HG02840 (cell line): ENCODE measurements around the gene CEP135.
"Not testable (repeated sequence)": the region's sequence is repeated elsewhere in the genome, so short reads cannot be mapped to it uniquely, and the experiment has no call there.

ENCODE experiments used
- ATAC-seq: cut with Tn5 transposase; IDR thresholded peaks from one replicate; pipeline ENCODE4 v1.9.1; 2021; ENCODE audit warnings: mild to moderate bottlenecking, moderate library complexity, moderate number of reproducible peaks; ENCODE audit not compliant: unreplicated experiment, low FRiP score

CEP135 gene

DNA sequence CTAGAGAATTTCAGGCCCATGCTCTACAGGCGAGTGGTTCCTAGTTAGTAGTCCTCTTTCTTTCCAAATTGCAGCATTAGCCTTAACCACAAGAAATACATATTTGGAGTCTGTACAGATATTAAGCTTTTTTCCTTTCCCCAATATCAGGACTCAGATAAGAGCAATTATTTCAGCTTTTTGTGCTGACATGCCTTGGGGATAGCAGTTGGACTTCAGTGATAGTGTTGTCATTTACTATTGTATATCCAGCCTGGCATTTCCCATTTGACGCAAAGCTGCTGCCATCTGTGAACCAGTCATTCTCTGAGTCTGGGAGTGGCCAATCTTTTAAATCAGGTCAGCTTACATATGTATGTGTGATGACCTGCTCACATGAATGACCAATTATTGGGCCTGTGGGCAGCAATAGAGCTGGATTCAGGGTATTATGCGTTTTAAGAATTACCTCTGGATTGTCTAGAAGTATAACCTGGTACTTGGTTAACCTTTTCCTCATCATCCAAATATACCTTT, 6.8 kb upstream of the CEP135 start:
- no peak for ATAC-seq

DNA sequence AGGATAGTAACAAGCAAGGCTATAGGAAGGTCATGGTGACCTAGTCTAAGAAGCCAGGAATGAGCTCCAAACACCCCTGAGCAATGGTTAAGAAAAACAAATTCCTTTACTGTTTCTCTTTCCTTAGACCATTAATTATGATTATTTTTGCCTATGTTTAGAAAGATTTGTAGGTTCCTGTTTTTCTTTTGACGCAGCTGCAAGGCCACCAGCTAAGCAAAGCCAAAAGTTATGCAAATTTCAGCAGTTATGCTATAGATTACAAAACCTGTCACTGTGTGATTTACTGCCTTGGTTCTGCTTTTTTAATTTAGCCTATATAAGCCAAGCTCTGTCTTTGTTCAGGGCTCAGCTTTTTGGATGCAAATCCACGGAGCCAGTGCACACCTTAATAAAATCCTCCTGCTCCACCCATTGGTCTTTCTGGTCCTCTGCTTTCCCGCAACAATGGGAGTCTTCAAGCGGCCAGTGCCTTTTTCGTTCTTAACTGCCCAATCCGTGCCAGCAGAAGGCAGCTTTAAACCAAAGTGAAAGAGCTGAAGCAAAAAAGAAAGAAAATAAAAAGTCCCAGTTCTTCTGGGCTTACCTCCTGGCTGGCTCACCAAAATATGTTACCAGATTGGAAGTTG, 1.4 kb upstream of the CEP135 start:
- peak; percentile 31 for ATAC-seq

DNA sequence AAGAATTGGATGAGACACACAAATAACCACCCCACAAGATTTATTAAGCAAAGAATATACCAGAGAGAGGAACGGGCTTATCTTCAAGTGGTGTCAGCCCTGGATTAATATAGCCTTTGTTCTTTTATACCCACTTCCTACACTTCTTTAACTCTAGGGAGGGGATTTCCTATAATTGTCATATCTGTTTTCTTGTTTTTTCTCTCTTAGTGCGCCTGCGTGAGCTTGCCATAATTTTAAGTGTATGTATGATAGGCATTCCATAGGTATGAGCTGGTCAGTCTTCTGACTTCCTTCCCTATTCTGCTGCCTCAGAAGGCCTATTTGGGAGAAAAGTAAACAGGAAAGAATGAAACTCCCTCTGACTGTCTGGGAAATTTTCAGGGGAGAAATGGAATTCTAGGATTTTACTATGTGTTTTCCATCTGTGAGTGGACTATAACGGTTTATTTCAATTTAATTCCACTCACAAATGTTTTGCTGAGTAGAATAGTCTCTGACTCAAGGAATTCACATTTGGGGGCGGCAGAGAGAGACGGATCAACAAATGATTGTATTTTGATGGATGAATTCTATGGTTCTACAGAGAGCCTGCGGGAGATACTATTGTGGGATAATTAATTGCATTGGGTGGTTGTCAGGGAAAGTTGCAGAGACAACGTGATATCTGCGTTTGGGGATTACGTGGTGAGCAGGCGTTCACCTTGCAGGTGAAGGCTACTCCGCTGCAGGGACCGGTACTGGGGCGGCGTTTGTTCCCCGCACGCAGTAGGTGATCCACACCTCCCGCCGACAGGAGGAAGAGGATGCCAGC, 626 bp upstream of the CEP135 start:
- ATAC-seq = peak; percentile 3

DNA sequence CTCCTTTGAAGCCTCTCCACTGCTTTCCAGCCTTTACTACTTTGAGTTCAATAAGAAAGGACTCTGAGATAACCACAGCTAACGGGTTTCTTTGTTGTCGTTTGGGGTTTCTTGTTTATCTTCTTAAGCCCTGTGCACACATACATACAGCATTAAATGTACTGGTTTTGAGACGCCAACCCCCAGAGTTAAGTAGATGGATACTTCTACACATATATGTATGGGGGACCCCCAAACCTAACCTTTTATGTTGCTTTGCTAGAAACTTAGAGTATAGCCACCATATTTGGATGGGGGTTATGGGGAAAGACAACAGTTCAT, 697 bp downstream of the CEP135 start:
- no peak for ATAC-seq

DNA sequence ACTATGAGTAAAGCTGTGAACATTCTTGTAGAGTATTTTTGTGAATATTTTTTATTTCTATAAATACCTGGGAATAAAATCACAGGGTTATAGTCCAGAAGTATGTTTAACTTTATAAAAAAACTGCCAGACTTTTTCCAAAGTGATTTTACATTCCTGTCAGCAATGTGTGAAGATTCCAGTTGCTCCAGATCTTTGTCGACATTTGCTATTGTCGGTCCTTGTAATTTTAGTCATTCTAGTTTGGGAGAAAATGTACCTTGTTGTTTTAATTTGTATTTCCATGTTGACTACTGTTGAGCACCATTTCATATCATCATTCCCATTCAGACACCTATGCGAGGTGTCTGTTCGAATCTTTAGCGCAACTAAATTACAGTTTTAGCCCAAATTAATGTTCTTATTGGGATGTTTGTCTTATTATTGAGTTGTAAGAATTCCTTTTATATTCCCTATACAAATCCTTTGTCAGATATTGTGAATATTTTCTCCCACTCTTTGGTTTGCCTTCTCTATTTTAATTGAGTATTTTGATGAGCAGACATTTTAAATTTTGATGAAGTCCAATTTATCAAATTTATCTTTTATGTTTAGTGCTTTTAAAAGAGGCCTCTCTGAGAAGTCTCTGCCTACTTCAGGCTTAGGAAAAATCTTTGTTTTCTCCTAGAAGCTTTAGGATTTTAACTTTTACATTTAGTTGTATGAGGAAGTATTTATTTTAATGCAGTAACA, 2.6 kb downstream of the CEP135 start:
- ATAC-seq = no peak

DNA sequence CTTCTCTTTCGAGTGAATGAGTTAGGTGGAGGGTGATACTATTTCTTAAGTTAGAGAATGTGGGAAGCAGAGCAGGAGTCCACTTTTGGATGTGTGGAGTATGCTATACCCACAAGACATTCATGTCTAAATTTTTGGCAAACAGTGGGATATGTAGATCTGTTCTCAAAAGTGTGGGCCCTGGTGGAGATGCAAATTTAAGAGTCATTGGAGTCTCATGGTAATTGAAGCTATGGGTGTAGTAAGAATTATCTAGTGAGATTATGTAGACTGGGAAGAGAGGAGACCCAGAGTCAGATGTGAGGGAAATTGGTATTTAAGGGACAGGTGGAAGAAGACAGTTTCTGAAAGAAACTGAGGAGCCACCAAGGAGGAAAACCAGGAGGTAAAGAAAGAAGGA, 7.0 kb downstream of the CEP135 start:
- ATAC-seq = no peak

DNA sequence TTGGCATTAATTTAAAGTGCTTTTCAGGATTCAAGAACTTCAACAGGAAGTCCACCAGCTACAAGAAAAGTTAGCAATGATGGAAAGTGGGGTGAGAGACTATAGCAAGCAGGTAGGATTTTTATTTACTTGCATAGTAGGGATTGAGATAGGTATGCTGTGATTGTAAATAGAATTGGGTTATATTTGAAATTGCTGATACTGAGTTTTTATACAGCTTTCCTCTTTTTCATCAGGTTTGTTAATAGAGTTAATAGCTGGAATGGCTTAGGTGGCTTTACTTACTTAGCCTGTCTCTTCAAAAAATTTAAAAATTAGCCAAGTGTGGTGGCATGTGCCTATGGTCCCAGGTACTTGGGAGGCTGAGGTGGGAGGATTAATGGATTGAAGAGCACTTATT, 10.9 kb downstream of the CEP135 start:
- no peak for ATAC-seq

DNA sequence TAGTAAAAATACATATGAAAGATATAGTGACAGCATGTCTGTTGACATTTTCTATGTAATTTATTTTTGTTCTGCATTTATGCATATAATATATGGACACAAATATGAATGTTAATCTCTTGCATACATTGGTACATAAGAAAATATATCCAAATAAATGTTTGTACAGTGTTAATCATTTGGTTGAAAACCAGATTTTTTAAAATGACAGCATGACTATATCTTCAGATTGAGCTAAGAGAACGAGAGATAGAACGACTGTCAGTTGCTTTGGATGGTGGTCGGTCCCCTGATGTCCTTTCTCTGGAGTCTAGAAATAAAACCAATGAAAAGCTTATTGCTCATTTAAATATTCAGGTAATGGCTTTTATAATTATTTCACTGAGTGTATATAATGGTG, 15.3 kb downstream of the CEP135 start:
- no peak for ATAC-seq

DNA sequence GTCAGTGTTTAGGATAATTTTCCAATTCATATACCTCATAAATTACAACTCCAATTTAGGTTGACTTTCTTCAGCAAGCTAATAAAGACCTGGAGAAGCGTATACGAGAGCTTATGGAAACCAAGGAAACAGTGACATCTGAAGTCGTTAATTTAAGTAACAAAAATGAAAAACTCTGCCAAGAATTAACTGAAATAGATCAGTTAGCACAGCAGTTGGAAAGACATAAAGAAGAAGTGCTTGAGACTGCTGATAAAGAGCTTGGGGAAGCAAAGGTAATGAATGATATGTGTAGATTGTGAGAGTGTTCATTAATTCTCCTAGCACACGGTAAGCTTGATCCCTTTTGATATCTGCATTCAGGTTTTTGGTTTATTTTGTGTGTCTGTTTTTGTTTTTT, 16.8 kb downstream of the CEP135 start:
- ATAC-seq = no peak

DNA sequence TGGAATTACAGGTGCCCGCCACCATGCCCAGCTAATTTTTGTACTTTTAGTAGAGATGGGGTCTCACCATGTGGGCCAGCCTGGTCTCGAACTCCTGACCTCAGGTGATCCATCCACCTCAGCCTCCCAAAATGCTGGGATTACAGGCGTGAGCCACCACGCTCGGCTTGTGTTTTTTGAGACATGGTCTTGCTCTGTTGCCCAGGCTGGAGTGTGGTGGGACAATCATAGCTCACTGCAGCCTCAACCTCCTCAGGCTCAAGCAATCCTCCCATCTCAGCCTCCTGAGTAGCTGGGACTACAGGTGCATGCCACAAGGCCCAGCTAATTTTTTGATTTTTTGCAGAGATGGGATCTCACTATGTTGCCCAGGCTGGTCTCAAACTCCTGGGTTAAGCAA, 17.6 kb downstream of the CEP135 start:
- ATAC-seq = not testable (repeated sequence)

DNA sequence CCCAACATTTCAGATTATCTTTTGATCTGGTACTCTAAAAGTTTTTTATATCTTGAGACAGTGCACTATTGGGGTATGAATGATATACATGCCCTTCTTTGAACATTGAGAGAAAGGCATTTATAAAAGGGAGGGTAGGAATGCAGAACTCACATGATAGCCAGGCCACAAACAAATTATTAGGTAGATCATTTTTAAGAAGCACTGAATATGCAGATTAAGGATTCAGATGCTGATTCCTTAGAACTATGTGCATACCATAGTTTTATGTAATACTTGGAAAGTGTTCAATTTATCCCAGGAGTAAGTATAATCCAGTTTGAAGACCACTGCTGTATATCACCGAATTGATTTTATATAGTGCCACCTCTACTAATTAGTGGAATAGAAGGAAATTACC, 18.6 kb downstream of the CEP135 start:
- no peak for ATAC-seq

DNA sequence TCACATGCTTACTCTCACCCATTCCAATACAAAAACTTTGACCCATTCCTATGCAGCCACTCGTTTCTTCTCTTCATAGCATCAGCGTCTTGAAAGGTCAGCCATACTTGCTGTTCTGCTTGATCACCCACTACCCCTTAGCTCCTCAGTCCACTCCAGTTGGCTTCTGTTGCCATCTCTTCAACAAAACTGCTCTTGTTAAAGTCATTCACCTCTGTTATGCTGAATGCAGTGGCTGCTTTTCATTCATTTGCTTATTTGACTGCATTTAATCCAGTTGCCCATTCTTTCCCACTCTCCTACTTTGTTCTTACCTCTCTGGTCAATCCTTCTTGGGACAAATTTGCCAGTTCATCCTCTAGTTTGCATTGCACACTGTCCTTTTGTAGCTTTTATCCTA, 24.9 kb downstream of the CEP135 start:
- no peak for ATAC-seq

DNA sequence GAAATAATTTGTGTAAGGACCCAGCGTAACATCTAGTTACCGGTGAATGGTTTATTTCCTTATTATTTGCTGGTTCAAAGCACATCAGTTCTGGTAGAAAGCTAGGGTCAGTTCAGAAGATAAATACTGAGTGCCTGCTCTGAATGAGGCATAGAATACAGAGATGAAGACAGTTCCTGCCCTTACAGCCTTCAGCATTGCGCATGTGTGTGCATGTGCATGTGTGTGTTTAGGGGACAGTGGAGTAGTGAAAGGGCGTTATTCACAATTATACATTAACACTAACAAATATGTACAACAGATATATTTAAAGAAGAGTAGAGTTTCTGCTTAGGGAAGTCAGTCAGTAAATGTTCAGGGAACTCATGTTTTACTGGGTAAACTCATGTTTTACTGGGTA, 29.1 kb downstream of the CEP135 start:
- ATAC-seq = no peak

DNA sequence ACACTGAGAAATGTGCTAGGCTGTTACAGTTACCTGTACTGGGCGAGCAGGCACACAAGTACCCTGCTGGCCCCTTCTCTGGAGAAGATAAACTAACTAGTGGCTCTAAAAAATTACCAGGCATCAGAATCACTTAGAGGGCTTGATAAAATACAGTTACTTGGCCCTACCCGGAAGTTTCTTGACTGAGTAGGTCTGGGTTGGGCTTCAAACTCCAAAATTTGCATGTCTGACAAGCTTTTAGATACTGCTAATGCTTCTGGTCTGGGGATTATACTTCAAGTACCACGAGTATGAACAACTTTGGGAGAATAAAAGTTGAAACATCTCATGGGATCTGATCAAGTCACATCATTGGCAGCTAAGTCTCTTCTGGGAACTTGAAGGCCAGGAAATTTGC, 30.8 kb downstream of the CEP135 start:
- ATAC-seq = no peak

DNA sequence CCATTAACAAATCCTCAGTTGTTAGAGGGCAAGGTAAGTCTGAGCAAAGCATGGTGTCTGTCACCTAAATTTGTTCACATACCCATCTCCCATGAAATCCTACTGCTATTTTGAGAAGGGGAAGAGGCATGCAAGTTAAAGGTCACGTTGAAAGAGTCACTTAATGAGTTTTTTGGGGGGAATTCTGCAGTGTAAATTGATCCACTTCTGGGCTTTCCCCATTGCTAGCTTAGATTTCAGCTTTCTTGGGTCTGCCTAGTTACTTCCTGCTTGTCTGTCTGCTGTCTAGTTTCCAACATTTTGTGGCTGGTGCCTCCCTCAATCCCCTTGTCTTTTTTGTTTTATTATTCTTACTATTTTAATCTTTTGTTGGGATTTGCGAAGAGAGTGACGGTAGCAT, 32.0 kb downstream of the CEP135 start:
- ATAC-seq = peak; percentile 46

DNA sequence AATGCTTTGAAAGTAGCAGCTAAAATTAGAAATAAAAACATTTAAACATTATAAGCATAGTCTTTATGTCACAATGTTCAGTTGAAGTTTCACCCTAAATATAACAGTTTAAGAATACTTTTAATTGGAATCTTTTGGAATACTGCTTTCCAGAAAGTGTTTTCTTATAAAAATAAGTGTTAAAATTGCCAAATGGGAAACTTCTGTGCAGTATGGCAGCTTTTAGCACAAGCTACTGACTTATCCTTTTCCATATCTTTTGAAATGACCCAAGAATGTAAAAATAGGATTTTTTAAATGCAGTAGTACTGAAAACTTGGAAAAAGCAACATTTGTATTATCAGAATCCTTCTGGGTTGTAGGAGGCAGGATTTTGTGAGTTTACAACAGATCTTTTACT, 34.2 kb downstream of the CEP135 start:
- ATAC-seq = no peak

DNA sequence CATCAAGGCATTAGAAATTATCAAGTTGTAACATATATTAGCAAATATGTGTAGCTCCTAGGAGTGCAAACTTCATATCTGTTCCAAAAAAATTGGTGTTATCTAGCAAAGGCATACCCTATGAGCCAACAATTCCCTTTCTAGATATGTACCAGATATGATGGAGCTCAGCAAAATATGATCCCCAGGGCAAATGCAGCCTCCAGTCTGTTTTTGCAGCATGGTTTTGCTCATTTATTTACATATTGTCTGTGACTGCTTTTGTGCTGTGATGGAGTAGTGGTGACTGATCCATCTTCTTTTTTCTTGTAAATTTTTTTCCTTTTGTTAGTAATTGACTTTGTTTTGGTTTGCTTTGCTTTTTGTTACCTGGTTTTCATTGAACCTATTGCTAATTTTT, 41.0 kb downstream of the CEP135 start:
- ATAC-seq = no peak

DNA sequence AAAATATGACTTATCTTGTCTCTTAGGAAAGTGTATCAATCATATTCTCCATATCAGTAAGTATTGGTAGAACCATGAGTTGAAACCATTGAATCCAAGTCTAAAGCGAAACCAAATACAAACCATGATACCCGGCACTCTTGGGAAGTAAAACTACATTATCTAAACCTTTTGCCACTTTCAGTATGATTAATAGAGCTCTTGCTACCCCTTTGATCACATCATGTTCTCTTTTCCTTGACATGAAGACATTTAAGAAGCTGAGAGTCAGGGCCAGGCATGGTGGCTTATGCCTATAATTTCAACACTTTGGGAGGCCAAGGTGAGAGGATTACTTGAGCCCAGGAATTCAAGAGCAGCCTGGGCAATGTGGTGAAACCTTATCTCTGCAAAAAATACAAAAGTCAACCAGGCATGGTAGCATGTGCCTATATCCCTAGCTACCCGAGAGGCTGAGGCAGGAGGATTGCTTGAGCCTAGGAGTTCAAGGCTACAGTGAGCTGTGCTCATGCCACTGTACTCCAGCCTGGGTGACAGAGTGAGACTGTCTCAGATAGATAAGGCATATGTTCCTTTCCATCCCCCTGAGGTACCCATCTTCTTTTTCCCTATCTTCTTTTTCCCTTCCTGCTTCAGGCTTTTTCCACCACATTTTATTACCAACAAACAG, 45.4 kb downstream of the CEP135 start:
- peak; percentile 54 for ATAC-seq

DNA sequence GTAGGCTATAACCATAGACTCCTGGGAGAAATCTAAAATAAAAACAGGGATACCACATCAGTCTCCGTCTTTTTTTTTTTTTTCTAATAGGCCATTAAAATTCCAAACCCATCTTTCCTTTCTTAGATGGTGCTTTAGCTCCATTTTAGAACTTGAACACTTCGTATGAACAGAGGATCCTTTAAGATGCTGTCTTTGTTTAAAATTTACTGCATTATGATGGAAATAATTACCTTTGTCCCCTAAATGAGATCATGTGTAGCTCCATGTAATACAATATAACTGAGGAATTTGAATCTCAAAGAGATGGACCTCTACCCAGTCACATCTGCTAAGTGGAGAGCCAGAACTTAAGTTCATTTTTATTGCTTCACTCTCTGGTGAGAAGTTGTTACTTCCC, 47.9 kb downstream of the CEP135 start:
- no peak for ATAC-seq

DNA sequence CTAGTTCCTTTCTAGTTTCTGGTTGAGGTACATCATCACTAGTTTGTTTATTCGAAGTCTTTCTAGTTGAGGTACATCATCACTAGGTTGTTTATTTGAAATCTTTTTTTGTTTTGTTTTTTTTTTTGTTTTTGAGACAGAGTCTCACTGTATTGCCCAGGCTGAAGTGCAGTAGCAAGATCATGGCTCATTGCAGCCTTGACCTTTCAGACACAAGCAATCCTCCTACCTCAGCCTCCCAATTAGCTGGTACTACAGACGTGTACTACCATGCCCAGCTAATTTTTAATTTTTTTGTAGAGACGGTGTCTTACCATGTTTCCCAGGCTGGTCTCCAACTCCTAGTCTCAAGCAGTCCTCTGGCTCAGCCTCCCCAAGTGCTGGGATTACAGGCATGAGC, 54.9 kb downstream of the CEP135 start:
- no peak for ATAC-seq

DNA sequence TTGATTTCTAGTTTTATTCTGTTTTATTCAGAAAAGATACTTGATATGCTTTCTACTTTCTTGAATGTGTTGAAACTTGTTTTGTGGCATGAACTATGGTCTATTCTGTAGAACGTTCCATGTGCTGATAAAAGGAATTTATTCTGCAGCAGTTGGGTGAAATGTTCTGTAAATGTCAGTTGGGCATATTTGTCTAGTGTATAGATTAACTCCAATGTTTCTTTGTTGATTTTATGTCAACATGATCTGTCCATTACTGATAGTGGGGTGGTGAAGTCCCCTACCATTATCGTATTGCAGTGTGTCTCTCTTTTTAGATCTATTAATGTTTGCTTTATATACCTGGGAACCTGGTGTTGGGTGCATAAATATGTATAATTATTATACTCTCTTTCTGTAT, 55.5 kb downstream of the CEP135 start:
- no peak for ATAC-seq
